DOHH2 (cell line): ENCODE results near the gene RDH8.

ENCODE experiments used
- CTCF ChIP-seq: fragments of 200-600 bp; sonication (generic); IDR thresholded peaks from one replicate; pipeline ENCODE4 v1.5.1; 2014; ENCODE audit warnings: antibody characterized with exemption, mild to moderate bottlenecking, low read depth, low read length; ENCODE audit not compliant: poor library complexity, severe bottlenecking
- EZH2phosphoT487 ChIP-seq: fragments of 200-600 bp; sonication (generic); IDR thresholded peaks from 2 replicates; pipeline ENCODE4 v1.6.1; 2017; ENCODE audit warnings: borderline replicate concordance, mild to moderate bottlenecking, antibody characterized with exemption, low read length, moderate library complexity, mixed read lengths

- TF ChIP-seq CTCF: no peak
- no peak for TF ChIP-seq EZH2phosphoT487
Measured at GRCh38 chr19:10021863-10022262, 8.6 kb downstream of the RDH8 start.
